ENCODE data around the gene ZDHHC1.
"Not testable (repeated sequence)": the region's sequence is repeated elsewhere in the genome, so short reads cannot be mapped to it uniquely, and the experiment has no call there.

The ZDHHC1 gene

GRCh38 chr16:67370661-67371060, 45.6 kb downstream of the ZDHHC1 start:
- DNase-seq (ENCODE audit: insufficient read length, low spot score) (no peak), FAIRE-seq (no peak)
- TF ChIP-seq CTCF (IDR thresholded peaks at IDR 0.05; ENCODE audit: insufficient read depth, missing control alignments): no peak

- FAIRE-seq: no peak
- TF ChIP-seq CTCF (IDR thresholded peaks at IDR 0.05; ENCODE audit: insufficient read depth, missing control alignments): no peak
- DNase-seq (ENCODE audit: insufficient read length, low spot score): no peak
Observed at GRCh38 chr16:67364600-67365235, 51.6 kb downstream of the ZDHHC1 start.

GRCh38 chr16:67361038-67361437, 55.2 kb downstream of the ZDHHC1 start:
- FAIRE-seq (no peak), DNase-seq (ENCODE audit: insufficient read length, low spot score) (no peak)
- TF ChIP-seq CTCF (IDR thresholded peaks at IDR 0.05; ENCODE audit: insufficient read depth, missing control alignments): no peak

GRCh38 chr16:67359540-67360269, 56.6 kb downstream of the ZDHHC1 start:
- FAIRE-seq; DNase-seq (ENCODE audit: insufficient read length, low spot score): not testable (repeated sequence)

- DNase-seq (ENCODE audit: insufficient read length, low spot score): no peak
- FAIRE-seq: no peak
- no peak for TF ChIP-seq CTCF (IDR thresholded peaks at IDR 0.05; ENCODE audit: insufficient read depth, missing control alignments)
Observed at GRCh38 chr16:67357561-67357960, 58.7 kb downstream of the ZDHHC1 start.

GRCh38 chr16:67356396-67356795, 59.9 kb downstream of the ZDHHC1 start:
- no peak for DNase-seq (ENCODE audit: insufficient read length, low spot score)
- FAIRE-seq: no peak
- no peak for TF ChIP-seq CTCF (IDR thresholded peaks at IDR 0.05; ENCODE audit: insufficient read depth, missing control alignments)

GRCh38 chr16:67352463-67352862, 63.8 kb downstream of the ZDHHC1 start:
- not testable (repeated sequence) for FAIRE-seq

GRCh38 chr16:67350324-67350723, 66.0 kb downstream of the ZDHHC1 start:
- no peak for DNase-seq (ENCODE audit: insufficient read length, low spot score)
- no peak for TF ChIP-seq CTCF (IDR thresholded peaks at IDR 0.05; ENCODE audit: insufficient read depth, missing control alignments)
- FAIRE-seq: no peak

More at GRCh38 chr16:67352463-67352862, 63.8 kb downstream of the ZDHHC1 start:
- not testable (repeated sequence) for DNase-seq (ENCODE audit: insufficient read length, low spot score)
